ENCODE results near the gene NAA10.
A peak's percentile ranks its signal among the peaks of the same experiment; 100 is the strongest.
"Not testable (repeated sequence)": the region's sequence is repeated elsewhere in the genome, so short reads cannot be mapped to it uniquely, and the experiment has no call there.

NAA10 gene

GRCh38 chrX:153934762-153935325, at the start of gene NAA10:
NAA10 (minus strand) TSS chrX:153935037; CDS start chrX:153934904, 133 bp downstream.
- no peak for DNase-seq (ENCODE audit: low read depth in 2 of 2)

- DNase-seq (ENCODE audit: low read depth in 2 of 2): no peak
Measured at GRCh38 chrX:153983321-153983801, 48.5 kb upstream of the NAA10 start.

- DNase-seq (ENCODE audit: low read depth in 2 of 2): no peak
Measured at GRCh38 chrX:153981771-153982533, 47.1 kb upstream of the NAA10 start.

- no peak for DNase-seq (ENCODE audit: low read depth in 2 of 2)
Measured at GRCh38 chrX:153981231-153981630, 46.4 kb upstream of the NAA10 start.

GRCh38 chrX:153980394-153980793, 45.6 kb upstream of the NAA10 start:
- not testable (repeated sequence) for DNase-seq (ENCODE audit: low read depth in 2 of 2)

- no peak for DNase-seq (ENCODE audit: low read depth in 2 of 2)
Measured at GRCh38 chrX:153974726-153975286, 40.0 kb upstream of the NAA10 start.

- no peak for DNase-seq (ENCODE audit: low read depth in 2 of 2)
Measured at GRCh38 chrX:153974003-153974725, 39.3 kb upstream of the NAA10 start.

GRCh38 chrX:153973127-153974002, 38.5 kb upstream of the NAA10 start:
- DNase-seq (ENCODE audit: low read depth in 2 of 2): no peak

GRCh38 chrX:153972368-153973126, 37.7 kb upstream of the NAA10 start, which contains the start of gene TMEM187:
TMEM187 (plus strand) TSS chrX:153972754; CDS start chrX:153982063, 9,309 bp downstream.
- DNase-seq (ENCODE audit: low read depth in 2 of 2): peak; percentile 64 to 65

- peak; percentile 68 to 75 for DNase-seq (ENCODE audit: low read depth in 2 of 2)
Measured at GRCh38 chrX:153971450-153972367, 36.9 kb upstream of the NAA10 start, which contains the start of gene HCFC1. HCFC1 (minus strand) TSS chrX:153971818; CDS start chrX:153970840, 978 bp downstream.

GRCh38 chrX:153971124-153971449, 36.2 kb upstream of the NAA10 start:
- peak; percentile 60 to 69 for DNase-seq (ENCODE audit: low read depth in 2 of 2)

GRCh38 chrX:153970357-153971123, 35.7 kb upstream of the NAA10 start:
- DNase-seq (ENCODE audit: low read depth in 2 of 2): no peak

GRCh38 chrX:153969904-153970356, 35.1 kb upstream of the NAA10 start:
- no peak for DNase-seq (ENCODE audit: low read depth in 2 of 2)

GRCh38 chrX:153969125-153969903, 34.5 kb upstream of the NAA10 start:
- DNase-seq (ENCODE audit: low read depth in 2 of 2): no peak

- no peak for DNase-seq (ENCODE audit: low read depth in 2 of 2)
Measured at GRCh38 chrX:153968754-153969124, 33.9 kb upstream of the NAA10 start.

GRCh38 chrX:153968255-153968654, 33.4 kb upstream of the NAA10 start:
- no peak for DNase-seq (ENCODE audit: low read depth in 2 of 2)

- DNase-seq (ENCODE audit: low read depth in 2 of 2): no peak
Measured at GRCh38 chrX:153967536-153968224, 32.8 kb upstream of the NAA10 start.
